OCI-LY1 (cell line): Measurements from ENCODE around the gene IGFBP2.

Source experiments
- H2AFZ ChIP-seq: fragments of 200-600 bp; sonication (generic), shearing (Covaris generic); 2 replicates; pipeline ENCODE4 v1.6.0; 2014; ENCODE audit warnings: antibody characterized with exemption, mild to moderate bottlenecking, low read length
- H3F3A ChIP-seq: fragments of 200-600 bp; sonication (generic), shearing (Covaris generic); 2 replicates; pipeline ENCODE4 v1.6.0; 2014; ENCODE audit warnings: mild to moderate bottlenecking, antibody characterized with exemption, low read length, moderate library complexity; ENCODE audit not compliant: insufficient read depth
- H3K27ac ChIP-seq: fragments of 200-600 bp; sonication (generic); 2 replicates; pipeline ENCODE4 v1.5.1; 2014; ENCODE audit warnings: low read length, mixed run types, mild to moderate bottlenecking, low read depth; ENCODE audit not compliant: poor library complexity, severe bottlenecking
- H3K27me3 ChIP-seq: fragments of 200-600 bp; sonication (generic); 2 replicates; pipeline ENCODE4 v1.6.0; 2014; ENCODE audit warnings: antibody characterized with exemption, mild to moderate bottlenecking, low read length, moderate library complexity; ENCODE audit not compliant: insufficient read depth
- H3K36me3 ChIP-seq: fragments of 200-600 bp; sonication (generic); 2 replicates; pipeline ENCODE4 v1.6.1; 2014; ENCODE audit warnings: mild to moderate bottlenecking, antibody characterized with exemption, low read length, moderate library complexity, mixed read lengths; ENCODE audit not compliant: insufficient read depth
- H3K4me1 ChIP-seq: fragments of 200-600 bp; sonication (generic); 2 replicates; pipeline ENCODE4 v1.5.1; 2014; ENCODE audit warnings: mild to moderate bottlenecking, low read length, moderate library complexity; ENCODE audit not compliant: insufficient read depth, severe bottlenecking
- H3K4me2 ChIP-seq: fragments of 200-600 bp; sonication (generic), shearing (Covaris generic); 2 replicates; pipeline ENCODE4 v1.6.1; 2014; ENCODE audit warnings: low read length
- H3K4me3 ChIP-seq: fragments of 200-600 bp; sonication (generic); 2 replicates; pipeline ENCODE4 v1.5.1; 2014; ENCODE audit warnings: low read length, low read depth, mild to moderate bottlenecking, mixed read lengths; ENCODE audit not compliant: poor library complexity, severe bottlenecking
- H3K79me2 ChIP-seq: fragments of 200-600 bp; shearing (Covaris generic); 2 replicates; pipeline ENCODE4 v1.6.1; 2016; ENCODE audit warnings: mixed run types, low read length, mixed read lengths; ENCODE audit not compliant: insufficient read depth
- H3K9ac ChIP-seq: fragments of 200-600 bp; sonication (generic), shearing (Covaris generic); 2 replicates; pipeline ENCODE4 v1.6.1; 2014; ENCODE audit warnings: mild to moderate bottlenecking, low read length, mixed read lengths
- H3K9me2 ChIP-seq: fragments of 200-600 bp; sonication (generic), shearing (Covaris generic); 2 replicates; pipeline ENCODE4 v1.6.1; 2014; ENCODE audit warnings: low read depth, mild to moderate bottlenecking, low read length, mixed read lengths
- H3K9me3 ChIP-seq: fragments of 200-600 bp; shearing (Covaris generic); 2 replicates; pipeline ENCODE4 v1.6.1; 2014; ENCODE audit warnings: low read length, mixed read lengths
- H4K20me1 ChIP-seq: fragments of 200-600 bp; sonication (generic), shearing (Covaris generic); 2 replicates; pipeline ENCODE4 v1.6.0; 2016; ENCODE audit warnings: mild to moderate bottlenecking, low read length; ENCODE audit not compliant: insufficient read depth
- EZH2 ChIP-seq: fragments of 200-600 bp; sonication (generic), shearing (Covaris generic); IDR thresholded peaks from 2 replicates; pipeline ENCODE4 v1.8.0; 2017; ENCODE audit warnings: borderline replicate concordance, mixed run types, mild to moderate bottlenecking, antibody characterized with exemption, low read length, moderate library complexity, mixed read lengths
- TF ChIP-seq, protein P1 (sequence below): fragments of 200-600 bp; sonication (generic), shearing (Covaris generic); IDR thresholded peaks from 2 replicates; pipeline ENCODE4 v1.5.1; 2017; ENCODE audit warnings: mild to moderate bottlenecking, antibody characterized with exemption, low read length, moderate library complexity, mixed read lengths

The IGFBP2 gene

DNA sequence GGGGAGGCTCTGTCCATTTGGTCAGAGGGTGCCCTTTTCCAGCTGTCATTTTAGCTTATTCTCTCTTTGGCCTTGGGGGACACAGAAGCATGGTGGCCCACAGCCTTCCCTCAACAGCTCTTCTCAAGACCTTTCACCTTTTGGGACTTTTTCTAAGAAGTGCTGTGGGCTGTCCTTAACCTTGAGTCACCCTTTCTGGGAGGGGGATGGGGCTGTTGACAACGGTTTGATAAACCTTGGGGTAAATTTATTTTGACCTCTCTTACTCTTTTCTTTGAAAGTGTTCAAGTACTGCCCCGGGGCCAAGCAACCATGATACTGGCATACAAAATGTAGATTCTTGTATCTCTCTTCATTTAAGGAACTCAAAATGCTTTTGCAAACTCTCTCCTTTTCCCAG, 48.5 kb downstream of the IGFBP2 start:
- no peak overlapping the region for H3K27ac ChIP-seq
- H3K4me1 ChIP-seq: no peaks in the 10 kb centered on the region
- H3K4me3 ChIP-seq: no peak overlapping the region
- H4K20me1 ChIP-seq: no peaks in the 10 kb centered on the region
- H3K9me3 ChIP-seq: no peaks in the 10 kb centered on the region
- no peaks in the 10 kb centered on the region for H3F3A ChIP-seq
- TF ChIP-seq, protein P1, sequence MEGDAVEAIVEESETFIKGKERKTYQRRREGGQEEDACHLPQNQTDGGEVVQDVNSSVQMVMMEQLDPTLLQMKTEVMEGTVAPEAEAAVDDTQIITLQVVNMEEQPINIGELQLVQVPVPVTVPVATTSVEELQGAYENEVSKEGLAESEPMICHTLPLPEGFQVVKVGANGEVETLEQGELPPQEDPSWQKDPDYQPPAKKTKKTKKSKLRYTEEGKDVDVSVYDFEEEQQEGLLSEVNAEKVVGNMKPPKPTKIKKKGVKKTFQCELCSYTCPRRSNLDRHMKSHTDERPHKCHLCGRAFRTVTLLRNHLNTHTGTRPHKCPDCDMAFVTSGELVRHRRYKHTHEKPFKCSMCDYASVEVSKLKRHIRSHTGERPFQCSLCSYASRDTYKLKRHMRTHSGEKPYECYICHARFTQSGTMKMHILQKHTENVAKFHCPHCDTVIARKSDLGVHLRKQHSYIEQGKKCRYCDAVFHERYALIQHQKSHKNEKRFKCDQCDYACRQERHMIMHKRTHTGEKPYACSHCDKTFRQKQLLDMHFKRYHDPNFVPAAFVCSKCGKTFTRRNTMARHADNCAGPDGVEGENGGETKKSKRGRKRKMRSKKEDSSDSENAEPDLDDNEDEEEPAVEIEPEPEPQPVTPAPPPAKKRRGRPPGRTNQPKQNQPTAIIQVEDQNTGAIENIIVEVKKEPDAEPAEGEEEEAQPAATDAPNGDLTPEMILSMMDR: no peak
- no peak for TF ChIP-seq EZH2
- no peaks in the 10 kb centered on the region for H3K79me2 ChIP-seq
- no peak overlapping the region for H3K9ac ChIP-seq
- no peak overlapping the region for H2AFZ ChIP-seq
- no peaks in the 10 kb centered on the region for H3K9me2 ChIP-seq
- no peaks in the 10 kb centered on the region for H3K27me3 ChIP-seq
- no peaks in the 10 kb centered on the region for H3K36me3 ChIP-seq
- no peak overlapping the region for H3K4me2 ChIP-seq

DNA sequence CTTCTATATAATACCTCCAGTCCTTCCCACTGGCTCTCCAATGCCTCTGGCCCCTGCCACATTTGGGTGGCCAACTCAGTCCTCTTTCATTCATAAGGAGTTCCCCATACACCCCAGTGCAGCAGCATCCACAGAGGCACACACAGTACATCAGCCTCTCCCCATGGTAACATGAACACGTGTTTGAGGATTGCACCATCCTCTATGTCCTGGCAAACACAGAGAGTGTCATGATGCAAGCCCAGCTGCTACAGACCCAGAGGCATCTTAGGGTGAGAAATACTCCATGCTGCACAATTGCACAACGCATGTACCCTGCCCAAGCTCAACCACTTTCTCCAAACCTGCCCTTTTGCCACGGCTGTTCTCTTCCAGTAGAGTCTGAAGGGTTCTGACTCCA, 50.6 kb downstream of the IGFBP2 start:
- no peak overlapping the region for H3K4me3 ChIP-seq
- TF ChIP-seq, protein P1: no peak
- no peak for TF ChIP-seq EZH2
- H3K27ac ChIP-seq: no peak overlapping the region
- H3K9me3 ChIP-seq: no peaks in the 10 kb centered on the region
- no peaks in the 10 kb centered on the region for H3K27me3 ChIP-seq
- no peaks in the 10 kb centered on the region for H3K4me1 ChIP-seq
- no peaks in the 10 kb centered on the region for H3K79me2 ChIP-seq
- no peak overlapping the region for H3K4me2 ChIP-seq
- no peaks in the 10 kb centered on the region for H3K36me3 ChIP-seq
- H4K20me1 ChIP-seq: no peaks in the 10 kb centered on the region
- H3F3A ChIP-seq: no peaks in the 10 kb centered on the region
- no peak overlapping the region for H2AFZ ChIP-seq
- no peak overlapping the region for H3K9ac ChIP-seq
- no peaks in the 10 kb centered on the region for H3K9me2 ChIP-seq

DNA sequence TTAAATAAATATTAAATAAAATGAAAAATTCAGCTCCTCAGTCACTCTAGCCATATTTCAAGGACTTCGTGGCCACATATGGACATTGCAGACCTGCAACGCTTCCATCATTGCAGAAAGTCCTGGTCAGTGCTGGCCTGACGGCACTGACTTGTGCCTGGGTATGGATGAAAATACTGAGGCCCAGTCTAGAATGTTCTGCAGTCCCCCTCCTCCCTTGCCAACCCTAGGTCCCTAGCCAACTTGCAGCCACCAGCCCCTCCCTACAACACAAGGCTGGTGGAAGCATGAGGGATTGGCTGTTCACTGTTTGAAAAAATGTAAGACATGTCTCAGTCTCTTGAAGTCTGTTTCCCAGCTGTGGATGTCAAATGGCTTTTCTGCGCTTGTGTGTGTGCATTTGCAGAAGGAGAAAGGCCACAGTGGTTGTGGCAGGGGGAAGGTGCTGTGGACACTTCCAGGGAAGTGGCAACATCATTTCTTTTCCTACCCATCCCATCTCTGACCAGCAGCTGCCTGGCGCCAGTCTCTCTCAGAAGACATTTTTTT, 52.2 kb downstream of the IGFBP2 start:
- H3K27me3 ChIP-seq: no peaks in the 10 kb centered on the region
- H3K79me2 ChIP-seq: no peaks in the 10 kb centered on the region
- H3K4me3 ChIP-seq: no peak overlapping the region
- no peaks in the 10 kb centered on the region for H3K4me1 ChIP-seq
- no peak overlapping the region for H3K27ac ChIP-seq
- H3K9me3 ChIP-seq: no peaks in the 10 kb centered on the region
- H2AFZ ChIP-seq: no peak overlapping the region
- H3K36me3 ChIP-seq: no peaks in the 10 kb centered on the region
- H4K20me1 ChIP-seq: no peaks in the 10 kb centered on the region
- no peak for TF ChIP-seq EZH2
- TF ChIP-seq, protein P1: no peak
- H3F3A ChIP-seq: no peaks in the 10 kb centered on the region
- no peak overlapping the region for H3K9ac ChIP-seq
- H3K9me2 ChIP-seq: no peaks in the 10 kb centered on the region
- H3K4me2 ChIP-seq: no peak overlapping the region
